ENCODE measurements around the gene UPF3B. TPM values are rescaled to one million over a fixed set of nuclear protein-coding genes. Genes with fewer than 3 reads are reported as not detected.
A peak's percentile ranks its signal among the peaks of the same experiment; 100 is the strongest.

Gene UPF3B
- total and polyA plus RNA-seq, 3 experiments from 2014 or later, result 10.9 to 22.7 (median 19.9) TPM

GRCh38 chrX:119885554-119886428, 33.0 kb upstream of the UPF3B start:
- H3K27me3 ChIP-seq (ENCODE audit: insufficient read depth, low read length, poor library complexity, severe bottlenecking), result no peaks in the 10 kb centered on the region
- CTCF ChIA-PET, result no interaction called here
- DNase-seq, result peak in 3 of 5 donors; percentile 12 to 43 (median 17)
- peak overlapping the region; percentile 41 for H3K4me3 ChIP-seq (ENCODE audit: low read length)
- H3K27me3 Mint-ChIP-seq, result peaks cover 0 to 12% of the 10 kb centered on the region in 2 donors
- no peaks in the 10 kb centered on the region for H3K36me3 Mint-ChIP-seq
- H3K36me3 ChIP-seq (ENCODE audit: insufficient read depth, low read length), result no peaks in the 10 kb centered on the region
- H3K4me1 Mint-ChIP-seq, result peaks cover 9 to 15% (median 13%) of the 10 kb centered on the region in 3 donors
- H3K27ac Mint-ChIP-seq, result peak overlapping the region in 6 of 8 donors; percentile 12 to 62 (median 46)
- peaks cover 7% of the 10 kb centered on the region for H3K4me1 ChIP-seq (ENCODE audit: insufficient read depth, low read length)
- no peaks in the 10 kb centered on the region for H3K9me3 ChIP-seq (ENCODE audit: low read length)
- peak overlapping the region; percentile 54 to 82 (median 71) for H3K4me3 Mint-ChIP-seq
- no peaks in the 10 kb centered on the region for H3K9me3 Mint-ChIP-seq
- H3K27ac ChIP-seq (ENCODE audit: low read depth, low read length), result no peak overlapping the region
- POLR2A ChIA-PET, result no interaction called here

DNA sequence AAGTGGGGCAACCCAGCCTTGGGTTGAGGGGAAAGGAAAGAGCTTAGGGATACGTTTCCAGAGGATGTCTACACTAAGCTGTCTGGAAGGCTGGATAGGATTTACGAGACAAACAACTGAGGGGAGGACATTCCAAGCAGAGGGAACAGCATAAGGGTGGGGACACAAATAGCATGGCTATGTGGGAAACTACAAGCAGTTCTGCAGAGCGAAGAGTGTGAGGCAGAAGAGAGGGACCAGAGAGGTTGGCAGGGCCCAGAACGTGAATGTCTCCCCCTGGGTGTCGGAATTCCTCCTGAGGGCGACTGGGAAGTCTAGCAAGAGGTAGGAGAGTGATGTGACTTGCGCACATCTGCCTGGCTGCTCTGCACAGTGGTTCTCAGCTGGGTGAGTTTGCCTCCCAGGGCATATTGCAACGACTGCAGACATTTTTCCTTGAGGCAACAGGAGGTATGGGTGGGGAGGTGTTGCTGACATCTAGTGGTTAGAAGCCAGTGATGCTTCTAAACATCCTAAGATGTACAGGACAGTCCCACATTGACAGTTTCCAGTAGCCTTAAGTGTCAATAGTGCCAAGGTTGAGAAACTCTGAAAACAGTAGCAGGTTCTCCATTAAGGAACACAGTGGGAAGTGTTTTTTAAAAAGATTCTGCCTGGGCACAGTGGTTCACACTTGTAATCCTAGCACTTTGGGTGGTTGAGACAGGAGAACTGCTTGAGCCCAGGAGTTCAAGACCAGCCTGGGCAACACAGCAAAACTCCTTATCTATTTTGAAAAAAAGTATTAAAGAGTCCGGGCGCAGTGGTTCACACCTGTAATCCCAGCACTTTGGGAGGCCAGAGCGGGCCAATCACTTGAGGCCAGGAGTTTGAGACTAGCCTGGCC, 28.0 kb upstream of the UPF3B start:
- Histone ChIP-seq H3K36me3 (ENCODE audit: insufficient read depth, low read length) (no peaks in the 10 kb centered on the region), H3K4me1 (ENCODE audit: insufficient read depth, low read length) (no peaks in the 10 kb centered on the region), H3K27ac (ENCODE audit: low read depth, low read length) (no peak overlapping the region), H3K9me3 (ENCODE audit: low read length) (no peaks in the 10 kb centered on the region), H3K27me3 (ENCODE audit: insufficient read depth, low read length, poor library complexity, severe bottlenecking) (no peaks in the 10 kb centered on the region), H3K4me3 (ENCODE audit: low read length) (no peak overlapping the region)
- H3K9me3 Mint-ChIP-seq, result no peaks in the 10 kb centered on the region
- H3K27ac Mint-ChIP-seq, result peak overlapping the region in 7 of 8 donors; percentile 30 to 87 (median 64)
- H3K36me3 Mint-ChIP-seq, result peaks cover 0 to 17% (median 3%) of the 10 kb centered on the region in 3 donors
- peaks cover 0 to 3% of the 10 kb centered on the region in 2 donors for H3K27me3 Mint-ChIP-seq
- peak in 4 of 5 donors; percentile 1 to 60 (median 34) for DNase-seq
- no peak overlapping the region for H3K4me3 Mint-ChIP-seq
- POLR2A ChIA-PET, result no interaction called here
- CTCF ChIA-PET, result interaction anchor here (0.9 to 1.3 kb wide), 4 partner anchors 19 to 96 kb away, joined by 3 read pairs; partner anchors contain the start of gene RPL39
- peaks cover 12 to 17% (median 14%) of the 10 kb centered on the region in 3 donors for H3K4me1 Mint-ChIP-seq

DNA sequence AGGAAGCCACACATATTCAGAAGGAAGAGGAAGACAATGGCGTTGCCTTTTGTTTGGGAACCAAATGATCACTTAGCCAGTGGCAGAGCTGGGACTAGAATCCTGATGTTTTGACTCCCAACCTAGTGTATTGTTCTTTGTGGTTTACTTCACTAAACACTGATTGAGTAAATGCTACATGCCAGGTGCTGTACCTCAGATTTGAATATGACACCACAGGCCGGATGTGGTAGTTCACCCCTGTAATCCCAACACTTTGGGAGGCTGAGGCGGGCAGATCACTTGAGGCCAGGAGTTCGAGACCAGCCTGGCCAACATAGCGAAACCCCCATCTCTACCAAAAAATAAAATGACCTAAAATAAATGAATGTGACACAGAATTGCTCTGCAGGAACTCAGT, 27.3 kb upstream of the UPF3B start:
- Mint-ChIP-seq H3K9me3 (no peaks in the 10 kb centered on the region), H3K4me1 (peaks cover 12 to 15% (median 14%) of the 10 kb centered on the region in 3 donors), H3K4me3 (no peak overlapping the region), H3K27ac (peak overlapping the region in 5 of 8 donors; percentile 41 to 87 (median 63)), H3K36me3 (peaks cover 0 to 18% (median 3%) of the 10 kb centered on the region in 3 donors), H3K27me3 (peaks cover 0 to 3% of the 10 kb centered on the region in 2 donors)
- H3K27me3 ChIP-seq (ENCODE audit: insufficient read depth, low read length, poor library complexity, severe bottlenecking), result no peaks in the 10 kb centered on the region
- no peaks in the 10 kb centered on the region for H3K9me3 ChIP-seq (ENCODE audit: low read length)
- H3K36me3 ChIP-seq (ENCODE audit: insufficient read depth, low read length), result no peaks in the 10 kb centered on the region
- ChIA-PET POLR2A (no interaction called here), CTCF (interaction anchor here (0.9 to 1.3 kb wide), 4 partner anchors 19 to 123 kb away, joined by 3 read pairs; no protein-coding TSS in a partner anchor)
- no peak overlapping the region for H3K4me3 ChIP-seq (ENCODE audit: low read length)
- no peak for DNase-seq
- no peak overlapping the region for H3K27ac ChIP-seq (ENCODE audit: low read depth, low read length)
- H3K4me1 ChIP-seq (ENCODE audit: insufficient read depth, low read length), result no peaks in the 10 kb centered on the region

GRCh38 chrX:119878740-119879139, 26.0 kb upstream of the UPF3B start:
- Mint-ChIP-seq H3K4me1 (peaks cover 13 to 15% (median 14%) of the 10 kb centered on the region in 3 donors), H3K9me3 (no peaks in the 10 kb centered on the region), H3K27me3 (peaks cover 0 to 3% of the 10 kb centered on the region in 2 donors), H3K36me3 (peaks cover 0 to 23% (median 3%) of the 10 kb centered on the region in 3 donors), H3K27ac (peak overlapping the region in 2 of 8 donors; percentile 29 to 36), H3K4me3 (no peak overlapping the region)
- Histone ChIP-seq H3K27ac (ENCODE audit: low read depth, low read length) (no peak overlapping the region), H3K4me1 (ENCODE audit: insufficient read depth, low read length) (no peaks in the 10 kb centered on the region), H3K4me3 (ENCODE audit: low read length) (no peak overlapping the region), H3K36me3 (ENCODE audit: insufficient read depth, low read length) (no peaks in the 10 kb centered on the region), H3K27me3 (ENCODE audit: insufficient read depth, low read length, poor library complexity, severe bottlenecking) (no peaks in the 10 kb centered on the region), H3K9me3 (ENCODE audit: low read length) (no peaks in the 10 kb centered on the region)
- CTCF ChIA-PET, result interaction anchor here (1.0 to 1.9 kb wide), 5 partner anchors 9 to 363 kb away, joined by 3 to 6 read pairs (median 4); partner anchors contain the start of genes RPL39 and SOWAHD
- POLR2A ChIA-PET, result interaction anchor here (0.6 kb wide), 1 partner anchor 323 kb away, joined by 5 read pairs; no protein-coding TSS in a partner anchor
- peak in 1 of 5 donors; percentile 48 for DNase-seq

DNA sequence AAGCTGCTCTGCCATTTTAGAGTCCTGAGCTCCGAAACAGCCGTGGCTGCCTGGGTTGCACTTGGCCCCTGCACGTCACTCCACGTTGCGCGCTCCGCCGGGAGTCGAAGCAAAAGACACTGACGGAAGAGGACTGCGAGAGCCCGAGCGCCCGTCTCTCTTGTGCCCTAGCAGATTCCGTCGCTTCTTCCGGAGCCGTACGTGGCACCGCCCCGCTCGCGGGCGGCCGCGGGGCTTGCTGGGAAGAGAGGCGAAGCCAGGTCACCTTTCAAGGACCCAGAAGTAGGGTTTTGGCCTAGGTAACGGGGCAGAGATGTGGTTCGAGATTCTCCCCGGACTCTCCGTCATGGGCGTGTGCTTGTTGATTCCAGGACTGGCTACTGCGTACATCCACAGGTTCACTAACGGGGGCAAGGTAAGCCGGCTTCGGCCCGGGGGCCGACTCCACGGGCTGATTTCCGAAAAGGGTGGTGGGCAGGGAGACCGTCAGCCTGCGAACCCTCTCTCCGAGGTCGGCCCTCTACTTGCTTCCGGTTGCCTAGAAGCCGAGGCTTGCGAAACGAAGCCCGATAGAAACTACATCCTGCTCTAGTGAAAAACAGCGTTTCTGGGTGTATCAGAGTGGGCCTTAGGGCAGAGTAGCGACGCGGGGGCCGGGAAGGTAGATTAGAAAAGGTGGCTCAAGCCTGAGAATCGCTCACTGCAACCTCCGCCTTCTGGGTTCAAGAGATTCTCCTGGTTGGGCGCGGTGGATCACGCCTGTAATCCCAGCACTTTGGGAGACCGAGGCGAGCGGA, 19.0 kb upstream of the UPF3B start, which contains the start of the genes NDUFA1 and RNF113A:
NDUFA1 (plus strand) TSS at position 234 of the 797 bp plus-strand sequence; CDS start at position 314, 80 bp downstream.
RNF113A (minus strand) TSS at position 135 of the 797 bp plus-strand sequence; CDS start at position 15, 120 bp downstream.
- Histone ChIP-seq H3K36me3 (ENCODE audit: insufficient read depth, low read length) (no peaks in the 10 kb centered on the region), H3K9me3 (ENCODE audit: low read length) (no peaks in the 10 kb centered on the region), H3K4me3 (ENCODE audit: low read length) (peak within 1 kb of the TSS; percentile 93), H3K4me1 (ENCODE audit: insufficient read depth, low read length) (peaks cover 9% of the 10 kb centered on the region), H3K27ac (ENCODE audit: low read depth, low read length) (peak within 1 kb of the TSS; percentile 95), H3K27me3 (ENCODE audit: insufficient read depth, low read length, poor library complexity, severe bottlenecking) (no peaks in the 10 kb centered on the region)
- Mint-ChIP-seq H3K4me3 (peak within 1 kb of the TSS; percentile 97 to 100 (median 99)), H3K36me3 (peaks cover 0 to 30% (median 3%) of the 10 kb centered on the region in 3 donors), H3K4me1 (peaks cover 26 to 29% (median 28%) of the 10 kb centered on the region in 3 donors), H3K27me3 (peaks cover 0 to 2% of the 10 kb centered on the region in 2 donors), H3K27ac (peak within 1 kb of the TSS; percentile 98 to 100 (median 99)), H3K9me3 (peaks cover 0 to 2% (median 0%) of the 10 kb centered on the region in 5 donors)
- peak; percentile 71 to 91 (median 85) for DNase-seq
- POLR2A ChIA-PET, result interaction anchor here (0.7 to 2.9 kb wide), 8 partner anchors 19 to 403 kb away, joined by 3 to 29 read pairs (median 5); partner anchors contain the start of genes RPL39, SLC25A5, UBE2A and UPF3B
- CTCF ChIA-PET, result interaction anchor here (2.2 kb wide), 1 partner anchor 16 kb away, joined by 7 read pairs; no protein-coding TSS in a partner anchor

DNA sequence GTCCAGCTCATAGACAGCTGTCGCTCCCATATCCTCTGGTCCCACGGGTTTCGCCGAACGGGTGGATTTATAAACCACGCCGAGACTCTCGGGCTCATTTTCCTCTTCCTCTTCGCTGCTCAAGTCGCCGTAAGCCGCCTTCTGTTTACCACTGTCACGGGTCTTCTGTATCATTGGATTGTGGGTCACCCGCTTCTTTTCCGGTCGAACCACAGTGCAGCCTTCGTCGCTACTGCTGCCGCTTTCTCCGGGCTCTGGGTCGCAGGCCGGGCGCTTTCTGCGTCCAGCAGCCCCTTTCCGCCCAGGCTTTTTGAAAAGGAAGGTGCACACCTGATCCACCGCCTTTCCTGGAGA, 18.5 kb upstream of the UPF3B start:
- Histone ChIP-seq H3K27me3 (ENCODE audit: insufficient read depth, low read length, poor library complexity, severe bottlenecking) (no peaks in the 10 kb centered on the region), H3K4me3 (ENCODE audit: low read length) (peak overlapping the region; percentile 93), H3K9me3 (ENCODE audit: low read length) (no peaks in the 10 kb centered on the region), H3K36me3 (ENCODE audit: insufficient read depth, low read length) (no peaks in the 10 kb centered on the region), H3K4me1 (ENCODE audit: insufficient read depth, low read length) (peaks cover 9% of the 10 kb centered on the region), H3K27ac (ENCODE audit: low read depth, low read length) (peak overlapping the region; percentile 95)
- peaks cover 0 to 2% (median 0%) of the 10 kb centered on the region in 5 donors for H3K9me3 Mint-ChIP-seq
- peak overlapping the region; percentile 97 to 100 (median 99) for H3K4me3 Mint-ChIP-seq
- peak in 3 of 5 donors; percentile 27 to 72 (median 64) for DNase-seq
- H3K27me3 Mint-ChIP-seq, result peaks cover 0 to 4% of the 10 kb centered on the region in 2 donors
- CTCF ChIA-PET, result interaction anchor here (1.3 to 2.2 kb wide), 4 partner anchors 13 to 80 kb away, joined by 4 to 9 read pairs (median 6); partner anchors contain the start of gene RPL39
- H3K36me3 Mint-ChIP-seq, result peaks cover 0 to 28% (median 3%) of the 10 kb centered on the region in 3 donors
- peaks cover 26 to 29% (median 28%) of the 10 kb centered on the region in 3 donors for H3K4me1 Mint-ChIP-seq
- peak overlapping the region; percentile 98 to 100 (median 99) for H3K27ac Mint-ChIP-seq
- POLR2A ChIA-PET, result interaction anchor here (0.7 to 2.9 kb wide), 9 partner anchors 11 to 403 kb away, joined by 3 to 29 read pairs (median 5); partner anchors contain the start of genes RPL39, SLC25A5, SOWAHD and UBE2A

Measured in CD8-positive, alpha-beta memory T cell (primary cell).